Measurements from ENCODE around the gene DUSP15. TPM values are rescaled to one million over a fixed set of nuclear protein-coding genes. Genes with fewer than 3 reads are reported as not detected.
"Not testable (repeated sequence)": the region's sequence is repeated elsewhere in the genome, so short reads cannot be mapped to it uniquely, and the experiment has no call there.

The DUSP15 gene
- total RNA-seq, 1 experiment from 2014 or later = not detected

DNA sequence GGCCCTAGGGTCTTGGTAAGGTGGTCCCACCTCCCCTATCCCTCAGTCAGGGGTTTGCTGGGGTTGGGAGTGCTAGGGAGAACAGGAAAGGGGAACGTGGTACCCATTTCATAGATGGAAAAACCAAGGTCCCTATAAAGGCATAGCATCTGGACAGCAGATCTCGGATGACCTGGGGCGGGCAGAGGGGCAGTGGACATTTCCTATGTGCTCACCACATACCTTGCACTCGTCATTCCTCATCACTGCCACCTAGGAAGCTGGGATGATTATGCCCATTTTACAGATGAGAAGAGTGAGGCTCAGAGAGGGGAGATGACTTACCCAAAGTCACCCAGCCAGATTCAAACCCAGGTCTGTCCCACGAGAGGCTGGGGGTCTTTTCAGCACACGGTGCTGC, 39.1 kb downstream of the DUSP15 start:
- intact Hi-C loops (cut with micrococcal nuclease) = no loop called here

DNA sequence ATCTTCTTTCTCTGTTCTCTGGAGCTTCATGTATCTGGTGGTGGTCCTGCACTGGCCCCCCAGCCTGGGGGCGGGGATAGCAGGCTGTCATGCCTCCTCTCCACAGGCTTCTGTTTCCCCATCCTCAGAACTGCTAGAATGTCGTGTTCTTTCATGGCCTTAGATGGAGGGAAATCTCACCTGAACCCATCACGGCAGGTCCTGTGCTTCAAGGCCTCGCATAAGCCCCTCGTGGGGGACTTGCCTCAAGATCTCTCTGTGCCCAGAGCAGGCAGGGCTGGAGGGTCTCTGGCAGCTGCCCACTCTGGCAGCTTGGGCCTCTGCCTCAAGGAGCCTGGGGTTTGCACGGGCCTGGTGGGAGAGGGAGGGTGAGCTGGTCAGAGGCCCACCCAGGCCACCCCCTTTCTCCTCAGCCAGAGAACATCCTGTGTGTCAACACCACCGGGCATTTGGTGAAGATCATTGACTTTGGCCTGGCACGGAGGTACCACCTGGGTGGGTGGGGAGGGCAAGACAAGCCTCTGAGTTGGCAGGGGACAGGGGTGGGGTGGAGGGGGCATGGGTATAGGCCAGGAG, 39.8 kb downstream of the DUSP15 start:
- Histone ChIP-seq H3K9ac (ENCODE audit: low read length) (no peak overlapping the region), H3K79me2 (ENCODE audit: low read length) (no peaks in the 10 kb centered on the region), H3K4me1 (ENCODE audit: insufficient read depth, low read length) (peaks cover 4% of the 10 kb centered on the region), H3K4me2 (ENCODE audit: low read length) (no peak overlapping the region), H3K4me3 (ENCODE audit: low read length) (no peak overlapping the region), H2AFZ (ENCODE audit: low read length) (no peak overlapping the region), H3K27ac (ENCODE audit: low read length) (no peak overlapping the region), H4K20me1 (ENCODE audit: low read length) (0 out of 2 replicates have a peak, but pooled peaks cover 1% of the 10 kb centered on the region), H3K9me2 (replicated peaks; ENCODE audit: low read length) (no peaks in the 10 kb centered on the region), H3K36me3 (ENCODE audit: low read depth, low read length) (no peaks in the 10 kb centered on the region), H3F3A (ENCODE audit: low read length, unreplicated experiment) (no peaks in the 10 kb centered on the region), H3K9me3 (ENCODE audit: low read length) (no peaks in the 10 kb centered on the region), H3K27me3 (ENCODE audit: low read length) (no peaks in the 10 kb centered on the region)
- ATAC-seq = no peak
- TF ChIP-seq EZH2phosphoT487 (IDR thresholded peaks at IDR 0.05; ENCODE audit: borderline replicate concordance, low read length) (no peak), EZH2 (IDR thresholded peaks at IDR 0.05; ENCODE audit: low read length, unreplicated experiment) (no peak)
- TF ChIP-seq, protein P1, sequence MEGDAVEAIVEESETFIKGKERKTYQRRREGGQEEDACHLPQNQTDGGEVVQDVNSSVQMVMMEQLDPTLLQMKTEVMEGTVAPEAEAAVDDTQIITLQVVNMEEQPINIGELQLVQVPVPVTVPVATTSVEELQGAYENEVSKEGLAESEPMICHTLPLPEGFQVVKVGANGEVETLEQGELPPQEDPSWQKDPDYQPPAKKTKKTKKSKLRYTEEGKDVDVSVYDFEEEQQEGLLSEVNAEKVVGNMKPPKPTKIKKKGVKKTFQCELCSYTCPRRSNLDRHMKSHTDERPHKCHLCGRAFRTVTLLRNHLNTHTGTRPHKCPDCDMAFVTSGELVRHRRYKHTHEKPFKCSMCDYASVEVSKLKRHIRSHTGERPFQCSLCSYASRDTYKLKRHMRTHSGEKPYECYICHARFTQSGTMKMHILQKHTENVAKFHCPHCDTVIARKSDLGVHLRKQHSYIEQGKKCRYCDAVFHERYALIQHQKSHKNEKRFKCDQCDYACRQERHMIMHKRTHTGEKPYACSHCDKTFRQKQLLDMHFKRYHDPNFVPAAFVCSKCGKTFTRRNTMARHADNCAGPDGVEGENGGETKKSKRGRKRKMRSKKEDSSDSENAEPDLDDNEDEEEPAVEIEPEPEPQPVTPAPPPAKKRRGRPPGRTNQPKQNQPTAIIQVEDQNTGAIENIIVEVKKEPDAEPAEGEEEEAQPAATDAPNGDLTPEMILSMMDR (conservative IDR thresholded peaks at IDR 0.05; ENCODE audit: low read depth, low read length) = no peak
- ChIA-PET POLR2A (ENCODE audit: unreplicated experiment) (no interaction called here), CTCF (no interaction called here)
- intact Hi-C loops (cut with micrococcal nuclease) = no loop called here
- BruUV-seq (replicated peaks) = no TSS peak
- no peak for DNase-seq

More for the DNA sequence above, 39.1 kb downstream of the DUSP15 start:
- H4K20me1 ChIP-seq (ENCODE audit: low read length) = 0 out of 2 replicates have a peak, but pooled peaks cover 3% of the 10 kb centered on the region
- no peak overlapping the region for H3K4me3 ChIP-seq (ENCODE audit: low read length)
- no peak overlapping the region for H3K4me2 ChIP-seq (ENCODE audit: low read length)
- no peak overlapping the region for H2AFZ ChIP-seq (ENCODE audit: low read length)
- no peaks in the 10 kb centered on the region for H3F3A ChIP-seq (ENCODE audit: low read length, unreplicated experiment)
- peaks cover 11% of the 10 kb centered on the region for H3K4me1 ChIP-seq (ENCODE audit: insufficient read depth, low read length)
- H3K9me3 ChIP-seq (ENCODE audit: low read length) = no peaks in the 10 kb centered on the region
- H3K79me2 ChIP-seq (ENCODE audit: low read length) = no peaks in the 10 kb centered on the region
- ATAC-seq = no peak
- no TSS peak for BruUV-seq (replicated peaks)
- no peak overlapping the region for H3K27ac ChIP-seq (ENCODE audit: low read length)
- no peaks in the 10 kb centered on the region for H3K36me3 ChIP-seq (ENCODE audit: low read depth, low read length)
- no peaks in the 10 kb centered on the region for H3K27me3 ChIP-seq (ENCODE audit: low read length)
- no peaks in the 10 kb centered on the region for H3K9me2 ChIP-seq (replicated peaks; ENCODE audit: low read length)
- ChIA-PET CTCF (no interaction called here), POLR2A (ENCODE audit: unreplicated experiment) (no interaction called here)
- TF ChIP-seq EZH2 (IDR thresholded peaks at IDR 0.05; ENCODE audit: low read length, unreplicated experiment) (no peak), EZH2phosphoT487 (IDR thresholded peaks at IDR 0.05; ENCODE audit: borderline replicate concordance, low read length) (no peak)
- TF ChIP-seq, protein P1 (conservative IDR thresholded peaks at IDR 0.05; ENCODE audit: low read depth, low read length) = no peak
- DNase-seq = no peak
- no peak overlapping the region for H3K9ac ChIP-seq (ENCODE audit: low read length)

DNA sequence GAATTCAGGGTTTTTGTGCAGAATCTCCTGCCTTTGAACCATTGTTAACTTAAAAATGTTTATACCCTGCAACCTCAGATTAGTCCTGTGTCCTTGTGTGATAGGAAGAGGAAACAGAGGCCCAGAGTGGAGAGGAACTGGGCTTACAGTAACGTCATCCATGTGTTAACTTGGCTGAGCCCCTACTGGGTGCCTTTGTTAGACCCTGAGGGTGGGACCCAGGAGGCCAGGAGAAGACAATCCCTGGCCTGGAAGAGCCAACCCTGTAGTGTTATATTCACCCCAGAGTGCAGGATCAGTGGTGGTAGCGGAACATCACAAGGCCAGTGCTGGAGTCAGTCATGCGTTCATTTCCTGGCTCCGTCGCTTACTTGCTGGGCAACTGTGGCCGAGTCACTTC, 40.6 kb downstream of the DUSP15 start:
- H3F3A ChIP-seq (ENCODE audit: low read length, unreplicated experiment) = no peaks in the 10 kb centered on the region
- no peaks in the 10 kb centered on the region for H3K9me2 ChIP-seq (replicated peaks; ENCODE audit: low read length)
- H3K36me3 ChIP-seq (ENCODE audit: low read depth, low read length) = no peaks in the 10 kb centered on the region
- H3K4me1 ChIP-seq (ENCODE audit: insufficient read depth, low read length) = no peaks in the 10 kb centered on the region
- no peaks in the 10 kb centered on the region for H3K9me3 ChIP-seq (ENCODE audit: low read length)
- H3K4me3 ChIP-seq (ENCODE audit: low read length) = no peak overlapping the region
- TF ChIP-seq, protein P1 (conservative IDR thresholded peaks at IDR 0.05; ENCODE audit: low read depth, low read length) = no peak
- no peak for TF ChIP-seq EZH2 (IDR thresholded peaks at IDR 0.05; ENCODE audit: low read length, unreplicated experiment)
- no peak for TF ChIP-seq EZH2phosphoT487 (IDR thresholded peaks at IDR 0.05; ENCODE audit: borderline replicate concordance, low read length)
- BruUV-seq (replicated peaks) = no TSS peak
- intact Hi-C loops (cut with micrococcal nuclease) = no loop called here
- no peaks in the 10 kb centered on the region for H3K79me2 ChIP-seq (ENCODE audit: low read length)
- no peaks in the 10 kb centered on the region for H4K20me1 ChIP-seq (ENCODE audit: low read length)
- H3K27ac ChIP-seq (ENCODE audit: low read length) = no peak overlapping the region
- DNase-seq (no peak), ATAC-seq (no peak)
- H2AFZ ChIP-seq (ENCODE audit: low read length) = no peak overlapping the region
- ChIA-PET CTCF (no interaction called here), POLR2A (ENCODE audit: unreplicated experiment) (no interaction called here)
- H3K9ac ChIP-seq (ENCODE audit: low read length) = no peak overlapping the region
- H3K27me3 ChIP-seq (ENCODE audit: low read length) = no peaks in the 10 kb centered on the region
- H3K4me2 ChIP-seq (ENCODE audit: low read length) = no peak overlapping the region

DNA sequence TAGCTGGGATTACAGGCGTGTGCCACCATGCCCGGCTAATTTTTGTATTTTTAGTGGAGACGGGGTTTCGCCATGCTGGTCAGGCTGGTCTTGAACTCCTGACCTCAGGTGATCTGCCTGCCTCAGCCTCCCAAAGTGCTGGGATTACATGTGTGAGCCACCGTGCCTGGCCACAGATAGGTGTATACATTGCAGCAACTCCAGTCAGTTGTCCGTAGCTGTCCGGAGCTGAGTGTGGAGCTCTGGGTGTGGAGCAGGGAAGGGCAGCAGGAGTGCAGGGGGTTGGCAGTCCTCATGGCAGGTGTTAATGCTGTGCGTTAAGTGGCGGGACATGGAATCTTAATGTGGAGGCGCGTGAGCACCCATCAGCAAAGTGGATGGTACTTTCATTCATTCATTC, 42.3 kb downstream of the DUSP15 start:
- intact Hi-C loops (cut with micrococcal nuclease); BruUV-seq (replicated peaks); H3K27me3 ChIP-seq (ENCODE audit: low read length); H3K4me3 ChIP-seq (ENCODE audit: low read length); H3K4me1 ChIP-seq (ENCODE audit: insufficient read depth, low read length); H3K27ac ChIP-seq (ENCODE audit: low read length); ATAC-seq; H3K36me3 ChIP-seq (ENCODE audit: low read depth, low read length); DNase-seq; H3K79me2 ChIP-seq (ENCODE audit: low read length); POLR2A ChIA-PET (ENCODE audit: unreplicated experiment); H2AFZ ChIP-seq (ENCODE audit: low read length); H3K9me3 ChIP-seq (ENCODE audit: low read length); H4K20me1 ChIP-seq (ENCODE audit: low read length); H3K9ac ChIP-seq (ENCODE audit: low read length); H3K4me2 ChIP-seq (ENCODE audit: low read length); H3K9me2 ChIP-seq (replicated peaks; ENCODE audit: low read length); H3F3A ChIP-seq (ENCODE audit: low read length, unreplicated experiment): not testable (repeated sequence)
- CTCF ChIA-PET = interaction anchor here (0.7 kb wide), 1 partner anchor 270 kb away, joined by 14 read pairs; no protein-coding TSS in a partner anchor
